Neural cell (in vitro differentiated cells): ENCODE measurements around the gene MAPK8IP3. TPM values are rescaled to one million over a fixed set of nuclear protein-coding genes. Genes with fewer than 3 reads are reported as not detected.

Experiments used
- H2AFZ ChIP-seq: fragments of 200-600, 300-800 bp; sonication (generic), shearing (Covaris generic); 2 replicates; pipeline ENCODE4 v1.6.0; 2014; ENCODE audit warnings: low read depth, mild to moderate bottlenecking, antibody characterized with exemption, low read length, moderate library complexity
- H3F3A ChIP-seq: fragments of 200-600 bp; shearing (Covaris generic); 2 replicates; pipeline ENCODE4 v1.6.1; 2016; ENCODE audit warnings: mild to moderate bottlenecking, moderate library complexity, mixed read lengths, antibody characterized with exemption, low read length; ENCODE audit not compliant: insufficient read depth, poor library complexity, severe bottlenecking
- H3K27ac ChIP-seq: fragments of 200-600, 300-800 bp; sonication (generic), shearing (Covaris generic); 2 replicates; pipeline ENCODE4 v1.5.1; 2014; ENCODE audit warnings: mild to moderate bottlenecking, low read length, moderate library complexity
- H3K27me3 ChIP-seq: fragments of 300-800, 200-600 bp; sonication (generic), shearing (Covaris generic); 2 replicates; pipeline ENCODE4 v1.6.0; 2014; ENCODE audit warnings: mild to moderate bottlenecking, low read depth, low read length, moderate library complexity; ENCODE audit not compliant: insufficient read depth
- H3K36me3 ChIP-seq: fragments of 300-800, 200-600 bp; sonication (generic), shearing (Covaris generic); 2 replicates; pipeline ENCODE4 v1.5.1; 2014; ENCODE audit warnings: mild to moderate bottlenecking, antibody characterized with exemption, low read length, moderate library complexity; ENCODE audit not compliant: insufficient read depth
- H3K4me2 ChIP-seq: fragments of 300-800, 200-600 bp; sonication (generic), shearing (Covaris generic); 2 replicates; pipeline ENCODE4 v1.6.0; 2014; ENCODE audit warnings: mild to moderate bottlenecking, low read length
- H3K4me3 ChIP-seq: fragments of 300-800, 200-600 bp; sonication (generic), shearing (Covaris generic); 2 replicates; pipeline ENCODE4 v1.5.1; 2014; ENCODE audit warnings: mild to moderate bottlenecking, low read length, moderate library complexity
- H3K79me2 ChIP-seq: fragments of 200-600 bp; shearing (Covaris generic); replicated peaks from 2 replicates; pipeline ENCODE4 v1.6.0; 2014; ENCODE audit warnings: mild to moderate bottlenecking, low read length, moderate library complexity; ENCODE audit not compliant: insufficient read depth
- H3K9ac ChIP-seq: fragments of 300-800, 200-600 bp; sonication (generic), shearing (Covaris generic); 2 replicates; pipeline ENCODE4 v1.6.1; 2016; ENCODE audit warnings: mild to moderate bottlenecking, low read length, mixed read lengths
- H3K9me2 ChIP-seq: fragments of 200-600 bp; shearing (Covaris generic); 2 replicates; pipeline ENCODE4 v1.6.1; 2016; ENCODE audit warnings: mild to moderate bottlenecking, low read length, mixed read lengths; ENCODE audit not compliant: insufficient read depth
- H3K9me3 ChIP-seq: fragments of 200-600, 300-800 bp; sonication (generic), shearing (Covaris generic); 2 replicates; pipeline ENCODE4 v1.6.1; 2016; ENCODE audit warnings: mild to moderate bottlenecking, mixed run types, low read length, moderate library complexity, mixed read lengths
- H4K20me1 ChIP-seq: fragments of 200-600 bp; shearing (Covaris generic); 2 replicates; pipeline ENCODE4 v1.6.1; 2016; ENCODE audit warnings: mild to moderate bottlenecking, mixed run types; ENCODE audit not compliant: insufficient read depth
- CTCF ChIP-seq: fragments of 450-650 bp; IDR thresholded peaks from 2 replicates; pipeline ENCODE4 v1.5.1; 2014; ENCODE audit warnings: antibody characterized with exemption, mild to moderate bottlenecking, moderate library complexity; ENCODE audit not compliant: poor library complexity, severe bottlenecking
- EP300 ChIP-seq: fragments of 450-650 bp; conservative IDR thresholded peaks from 2 replicates; pipeline ENCODE4 v1.6.1; 2014; ENCODE audit warnings: antibody characterized with exemption, mild to moderate bottlenecking, moderate library complexity; ENCODE audit not compliant: poor library complexity, severe bottlenecking
- EZH2 ChIP-seq: fragments of 200-600, 300-800 bp; shearing (Covaris generic), sonication (generic); IDR thresholded peaks from 2 replicates; pipeline ENCODE4 v1.6.1; 2014; ENCODE audit warnings: antibody characterized with exemption, low read length, borderline replicate concordance, mild to moderate bottlenecking; ENCODE audit not compliant: insufficient read depth, poor library complexity, severe bottlenecking
- MXI1 ChIP-seq: fragments of 450-650 bp; conservative IDR thresholded peaks from 2 replicates; pipeline ENCODE4 v1.6.1; 2014; ENCODE audit warnings: antibody characterized with exemption, mild to moderate bottlenecking; ENCODE audit not compliant: poor library complexity, severe bottlenecking
- POLR2AphosphoS5 ChIP-seq: IDR thresholded peaks from 2 replicates; pipeline ENCODE4 v1.6.1; 2012
- RAD21 ChIP-seq: fragments of 450-650 bp; conservative IDR thresholded peaks from 2 replicates; pipeline ENCODE4 v1.6.1; 2014; ENCODE audit warnings: antibody characterized with exemption, mild to moderate bottlenecking, moderate library complexity
- SMC3 ChIP-seq: fragments of 450-650 bp; conservative IDR thresholded peaks from 2 replicates; pipeline ENCODE4 v1.6.1; 2014; ENCODE audit warnings: antibody characterized with exemption, mild to moderate bottlenecking, moderate library complexity; ENCODE audit not compliant: poor library complexity
- TAF1 ChIP-seq: IDR thresholded peaks from 2 replicates; pipeline ENCODE4 v1.6.1; 2012; ENCODE audit warnings: low read depth
- polyA plus RNA-seq: library from polyadenylated mRNA; depleted of rRNA; stranded (reverse); fragments of >200 nt; gene quantifications from 2 replicates; pipeline ENCODE4 v1.2.3, GENCODE V29; 2014
- TF ChIP-seq, protein P1 (sequence below): IDR thresholded peaks from 2 replicates; pipeline ENCODE4 v1.6.1; 2012; ENCODE audit warnings: borderline replicate concordance

Gene MAPK8IP3
- polyA plus RNA-seq, 1 donor from 2014 or later, result 51.0 TPM

GRCh38 chr16:1710811-1711507 lies 5.0 kb downstream of the MAPK8IP3 start:
- Histone ChIP-seq H3K27me3 (no peaks in the 10 kb centered on the region), H3K9me3 (no peaks in the 10 kb centered on the region), H3K9ac (no peak overlapping the region), H3K9me2 (no peaks in the 10 kb centered on the region), H2AFZ (no peak overlapping the region), H3K4me3 (no peak overlapping the region), H4K20me1 (no peaks in the 10 kb centered on the region), H3K79me2 (peaks cover 81% of the 10 kb centered on the region), H3K4me2 (no peak overlapping the region), H3F3A (peaks cover 4% of the 10 kb centered on the region), H3K27ac (no peak overlapping the region), H3K36me3 (no peaks in the 10 kb centered on the region)
- no peak for TF ChIP-seq RAD21
- no peak for TF ChIP-seq TAF1
- no peak for TF ChIP-seq SMC3
- no peak for TF ChIP-seq EP300
- TF ChIP-seq MXI1, result no peak
- TF ChIP-seq EZH2, result no peak
- no peak for TF ChIP-seq CTCF
- no peak for TF ChIP-seq POLR2AphosphoS5
- TF ChIP-seq, protein P1, sequence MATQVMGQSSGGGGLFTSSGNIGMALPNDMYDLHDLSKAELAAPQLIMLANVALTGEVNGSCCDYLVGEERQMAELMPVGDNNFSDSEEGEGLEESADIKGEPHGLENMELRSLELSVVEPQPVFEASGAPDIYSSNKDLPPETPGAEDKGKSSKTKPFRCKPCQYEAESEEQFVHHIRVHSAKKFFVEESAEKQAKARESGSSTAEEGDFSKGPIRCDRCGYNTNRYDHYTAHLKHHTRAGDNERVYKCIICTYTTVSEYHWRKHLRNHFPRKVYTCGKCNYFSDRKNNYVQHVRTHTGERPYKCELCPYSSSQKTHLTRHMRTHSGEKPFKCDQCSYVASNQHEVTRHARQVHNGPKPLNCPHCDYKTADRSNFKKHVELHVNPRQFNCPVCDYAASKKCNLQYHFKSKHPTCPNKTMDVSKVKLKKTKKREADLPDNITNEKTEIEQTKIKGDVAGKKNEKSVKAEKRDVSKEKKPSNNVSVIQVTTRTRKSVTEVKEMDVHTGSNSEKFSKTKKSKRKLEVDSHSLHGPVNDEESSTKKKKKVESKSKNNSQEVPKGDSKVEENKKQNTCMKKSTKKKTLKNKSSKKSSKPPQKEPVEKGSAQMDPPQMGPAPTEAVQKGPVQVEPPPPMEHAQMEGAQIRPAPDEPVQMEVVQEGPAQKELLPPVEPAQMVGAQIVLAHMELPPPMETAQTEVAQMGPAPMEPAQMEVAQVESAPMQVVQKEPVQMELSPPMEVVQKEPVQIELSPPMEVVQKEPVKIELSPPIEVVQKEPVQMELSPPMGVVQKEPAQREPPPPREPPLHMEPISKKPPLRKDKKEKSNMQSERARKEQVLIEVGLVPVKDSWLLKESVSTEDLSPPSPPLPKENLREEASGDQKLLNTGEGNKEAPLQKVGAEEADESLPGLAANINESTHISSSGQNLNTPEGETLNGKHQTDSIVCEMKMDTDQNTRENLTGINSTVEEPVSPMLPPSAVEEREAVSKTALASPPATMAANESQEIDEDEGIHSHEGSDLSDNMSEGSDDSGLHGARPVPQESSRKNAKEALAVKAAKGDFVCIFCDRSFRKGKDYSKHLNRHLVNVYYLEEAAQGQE, result no peak

GRCh38 chr16:1712791-1713261 lies 6.8 kb downstream of the MAPK8IP3 start:
- H3K79me2 ChIP-seq, result peaks cover 65% of the 10 kb centered on the region

More at GRCh38 chr16:1712791-1713261, 6.8 kb downstream of the MAPK8IP3 start:
- Histone ChIP-seq H3K27ac (no peak overlapping the region), H3K36me3 (no peaks in the 10 kb centered on the region), H4K20me1 (no peaks in the 10 kb centered on the region), H3K9me3 (no peaks in the 10 kb centered on the region), H3K4me3 (no peak overlapping the region), H3F3A (peaks cover 2% of the 10 kb centered on the region), H3K4me2 (no peak overlapping the region), H2AFZ (no peak overlapping the region), H3K27me3 (no peaks in the 10 kb centered on the region), H3K9ac (no peak overlapping the region), H3K9me2 (no peaks in the 10 kb centered on the region)
- TF ChIP-seq CTCF, result no peak
- TF ChIP-seq EZH2, result no peak
- no peak for TF ChIP-seq MXI1
- TF ChIP-seq RAD21, result no peak
- TF ChIP-seq TAF1, result no peak
- no peak for TF ChIP-seq SMC3
- TF ChIP-seq, protein P1, result no peak
